DOHH2 (cell line): ENCODE data around the gene PDZRN4.

ENCODE experiments used
- H3F3A ChIP-seq: fragments of 200-600 bp; sonication (generic), shearing (Covaris generic); 2 replicates; pipeline ENCODE4 v1.6.0; 2016; ENCODE audit warnings: antibody characterized with exemption, mild to moderate bottlenecking; ENCODE audit not compliant: control insufficient read depth, insufficient read depth
- H3K27ac ChIP-seq: fragments of 200-600 bp; sonication (generic); 2 replicates; pipeline ENCODE4 v1.5.1; 2014; ENCODE audit warnings: low read depth, mild to moderate bottlenecking, low read length, moderate library complexity
- H3K27me3 ChIP-seq: fragments of 200-600 bp; sonication (generic); 2 replicates; pipeline ENCODE4 v1.6.1; 2014; ENCODE audit warnings: mild to moderate bottlenecking, low read length, mixed read lengths; ENCODE audit not compliant: control insufficient read depth
- H3K36me3 ChIP-seq: fragments of 200-600 bp; sonication (generic); 2 replicates; pipeline ENCODE4 v1.6.1; 2014; ENCODE audit warnings: mild to moderate bottlenecking, low read length, moderate library complexity, mixed read lengths; ENCODE audit not compliant: control insufficient read depth
- H3K4me1 ChIP-seq: fragments of 200-600 bp; sonication (generic); 2 replicates; pipeline ENCODE4 v1.6.1; 2014; ENCODE audit warnings: mild to moderate bottlenecking, low read length, mixed read lengths; ENCODE audit not compliant: control insufficient read depth
- H3K4me2 ChIP-seq: fragments of 200-600 bp; sonication (generic); 2 replicates; pipeline ENCODE4 v1.6.0; 2014; ENCODE audit warnings: mild to moderate bottlenecking, low read length, moderate library complexity
- H3K4me3 ChIP-seq: fragments of 200-600 bp; sonication (generic); 2 replicates; pipeline ENCODE4 v1.5.1; 2014; ENCODE audit warnings: mild to moderate bottlenecking, low read length, mixed read lengths
- H3K79me2 ChIP-seq: fragments of 200-600 bp; sonication (generic); 2 replicates; pipeline ENCODE4 v1.6.1; 2014; ENCODE audit warnings: mild to moderate bottlenecking, low read length, mixed read lengths; ENCODE audit not compliant: control insufficient read depth
- H3K9me2 ChIP-seq: fragments of 200-600 bp; sonication (generic); replicated peaks from 2 replicates; pipeline ENCODE4 v1.6.1; 2014; ENCODE audit warnings: mild to moderate bottlenecking, low read length, mixed read lengths; ENCODE audit not compliant: control insufficient read depth
- H3K9me3 ChIP-seq: fragments of 200-600 bp; sonication (generic); 2 replicates; pipeline ENCODE4 v1.6.1; 2014; ENCODE audit warnings: antibody characterized with exemption, low read length, mixed read lengths; ENCODE audit not compliant: control insufficient read depth, insufficient read depth
- H4K20me1 ChIP-seq: fragments of 200-600 bp; sonication (generic); 2 replicates; pipeline ENCODE4 v1.6.0; 2014; ENCODE audit warnings: low read depth, mild to moderate bottlenecking, antibody characterized with exemption, low read length, moderate library complexity; ENCODE audit not compliant: control insufficient read depth, insufficient read depth
- EZH2phosphoT487 ChIP-seq: fragments of 200-600 bp; sonication (generic); IDR thresholded peaks from 2 replicates; pipeline ENCODE4 v1.6.1; 2017; ENCODE audit warnings: borderline replicate concordance, mild to moderate bottlenecking, antibody characterized with exemption, low read length, moderate library complexity, mixed read lengths
- TF ChIP-seq, protein P1 (sequence below): fragments of 200-600 bp; sonication (generic); IDR thresholded peaks from one replicate; pipeline ENCODE4 v1.5.1; 2014; ENCODE audit warnings: antibody characterized with exemption, mild to moderate bottlenecking, low read depth, low read length; ENCODE audit not compliant: poor library complexity, severe bottlenecking

The PDZRN4 gene

GRCh38 chr12:41510470-41510869 is 322.4 kb downstream of the PDZRN4 start:
- Histone ChIP-seq H4K20me1 (no peaks in the 10 kb centered on the region), H3K9me2 (no peaks in the 10 kb centered on the region; the same call in 1 of the 2 replicates), H3K36me3 (no peaks in the 10 kb centered on the region), H3K27me3 (no peaks in the 10 kb centered on the region), H3K4me2 (no peak overlapping the region), H3K9me3 (no peaks in the 10 kb centered on the region), H3K27ac (no peak overlapping the region), H3K4me3 (no peak overlapping the region), H3K79me2 (no peaks in the 10 kb centered on the region), H3K4me1 (no peaks in the 10 kb centered on the region), H3F3A (no peaks in the 10 kb centered on the region)
- TF ChIP-seq, protein P1, sequence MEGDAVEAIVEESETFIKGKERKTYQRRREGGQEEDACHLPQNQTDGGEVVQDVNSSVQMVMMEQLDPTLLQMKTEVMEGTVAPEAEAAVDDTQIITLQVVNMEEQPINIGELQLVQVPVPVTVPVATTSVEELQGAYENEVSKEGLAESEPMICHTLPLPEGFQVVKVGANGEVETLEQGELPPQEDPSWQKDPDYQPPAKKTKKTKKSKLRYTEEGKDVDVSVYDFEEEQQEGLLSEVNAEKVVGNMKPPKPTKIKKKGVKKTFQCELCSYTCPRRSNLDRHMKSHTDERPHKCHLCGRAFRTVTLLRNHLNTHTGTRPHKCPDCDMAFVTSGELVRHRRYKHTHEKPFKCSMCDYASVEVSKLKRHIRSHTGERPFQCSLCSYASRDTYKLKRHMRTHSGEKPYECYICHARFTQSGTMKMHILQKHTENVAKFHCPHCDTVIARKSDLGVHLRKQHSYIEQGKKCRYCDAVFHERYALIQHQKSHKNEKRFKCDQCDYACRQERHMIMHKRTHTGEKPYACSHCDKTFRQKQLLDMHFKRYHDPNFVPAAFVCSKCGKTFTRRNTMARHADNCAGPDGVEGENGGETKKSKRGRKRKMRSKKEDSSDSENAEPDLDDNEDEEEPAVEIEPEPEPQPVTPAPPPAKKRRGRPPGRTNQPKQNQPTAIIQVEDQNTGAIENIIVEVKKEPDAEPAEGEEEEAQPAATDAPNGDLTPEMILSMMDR: no peak
- no peak for TF ChIP-seq EZH2phosphoT487

- no peaks in the 10 kb centered on the region for H3K9me3 ChIP-seq
- H3K4me3 ChIP-seq: no peak overlapping the region
- no peaks in the 10 kb centered on the region for H3K79me2 ChIP-seq
- no peaks in the 10 kb centered on the region for H3K4me1 ChIP-seq
- H3K36me3 ChIP-seq: no peaks in the 10 kb centered on the region
- no peaks in the 10 kb centered on the region; the same call in 1 of the 2 replicates for H3K9me2 ChIP-seq
- H4K20me1 ChIP-seq: no peaks in the 10 kb centered on the region
- H3F3A ChIP-seq: no peaks in the 10 kb centered on the region
- no peak for TF ChIP-seq EZH2phosphoT487
- TF ChIP-seq, protein P1: no peak
- no peak overlapping the region for H3K27ac ChIP-seq
- no peaks in the 10 kb centered on the region for H3K27me3 ChIP-seq
- H3K4me2 ChIP-seq: no peak overlapping the region
Observed at GRCh38 chr12:41511247-41511646, 323.1 kb downstream of the PDZRN4 start.

DNA sequence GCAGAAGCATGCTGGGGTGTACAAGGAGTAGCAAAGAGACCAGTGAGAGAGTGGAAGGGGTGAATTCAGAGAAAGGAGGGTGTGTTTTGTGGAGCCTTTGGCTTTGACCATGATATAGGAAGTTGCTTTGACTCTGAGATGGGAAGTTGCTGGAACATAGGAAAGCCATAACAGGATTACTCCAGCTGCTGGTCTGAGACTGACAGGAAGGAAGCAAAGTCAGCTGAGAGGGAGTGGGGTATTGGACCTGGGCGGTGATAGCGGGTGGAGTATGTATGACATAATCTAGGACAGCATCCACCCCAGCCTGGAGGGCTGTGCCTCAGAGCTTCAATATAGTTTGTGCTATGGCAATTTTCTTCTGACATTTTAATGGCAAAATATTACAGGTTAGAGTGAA is 324.4 kb downstream of the PDZRN4 start:
- H3K4me3 ChIP-seq: no peak overlapping the region
- no peak overlapping the region for H3K4me2 ChIP-seq
- no peaks in the 10 kb centered on the region for H3K79me2 ChIP-seq
- no peaks in the 10 kb centered on the region for H3K27me3 ChIP-seq
- H4K20me1 ChIP-seq: no peaks in the 10 kb centered on the region
- no peaks in the 10 kb centered on the region for H3K9me3 ChIP-seq
- TF ChIP-seq EZH2phosphoT487: no peak
- TF ChIP-seq, protein P1: no peak
- no peaks in the 10 kb centered on the region for H3F3A ChIP-seq
- no peaks in the 10 kb centered on the region; the same call in 1 of the 2 replicates for H3K9me2 ChIP-seq
- no peaks in the 10 kb centered on the region for H3K36me3 ChIP-seq
- H3K27ac ChIP-seq: no peak overlapping the region
- no peaks in the 10 kb centered on the region for H3K4me1 ChIP-seq
